Activated CD4-positive, alpha-beta T cell treated with anti-CD3 and anti-CD28 coated beads for 36 hours (primary cell): ENCODE results near the gene GAB1. TPM values are rescaled to one million over a fixed set of nuclear protein-coding genes. Genes with fewer than 3 reads are reported as not detected.
A peak's percentile ranks its signal among the peaks of the same experiment; 100 is the strongest.

Experiments used
- ATAC-seq: fragments of 200-7000 bp; cut with Tn5 transposase; one replicate; pipeline ENCODE4 v1.10.0; 2021; ENCODE audit warnings: mild to moderate bottlenecking, moderate library complexity
- CTCF ChIA-PET: fragments of 350-600 bp; sonication (Branson Sonifier 250); formaldehyde crosslinking; loops from one replicate; lab custom pipeline; 2021; ENCODE audit warnings: antibody characterized with exemption; lab: Charles Lee
- POLR2A ChIA-PET: fragments of 350-600 bp; sonication (Branson Sonifier 250); formaldehyde crosslinking; loops from one replicate; lab custom pipeline; 2021; ENCODE audit warnings: antibody characterized with exemption, inconsistent platforms; lab: Charles Lee
- DNase-seq: peaks from one replicate; pipeline ENCODE4 v3.0.0-alpha.2; 2020
- H3K27ac Mint-ChIP-seq: one replicate; pipeline ENCODE4 v1.8.0; 2021; ENCODE audit warnings: mixed read lengths
- H3K27me3 Mint-ChIP-seq: one replicate; pipeline ENCODE4 v1.8.0; 2021; ENCODE audit warnings: mixed read lengths
- H3K36me3 Mint-ChIP-seq: one replicate; pipeline ENCODE4 v1.8.0; 2021; ENCODE audit warnings: low read depth, mixed read lengths
- H3K4me1 Mint-ChIP-seq: one replicate; pipeline ENCODE4 v1.8.0; 2021; ENCODE audit warnings: mixed read lengths
- H3K4me3 Mint-ChIP-seq: one replicate; pipeline ENCODE4 v1.8.0; 2021; ENCODE audit warnings: mild to moderate bottlenecking, moderate library complexity, mixed read lengths
- H3K9me3 Mint-ChIP-seq: one replicate; pipeline ENCODE4 v1.8.0; 2021; ENCODE audit warnings: low read depth, mixed read lengths
- intact Hi-C, 2 experiments: fragments of 100-400 bp; cut with DNase I in 1 of 2; cut with micrococcal nuclease in 1 of 2; formaldehyde crosslinking; loops; one replicate each; pipeline versions ENCODE4 v1.14.2 to v1.15.1; 2022 to 2024; cut with DNase I, micrococcal nuclease
- total RNA-seq, 2 experiments: library from RNA; stranded (reverse); gene quantifications; one replicate each; pipeline ENCODE4 v1.2.3, GENCODE V29; 2021

Gene GAB1
- total RNA-seq, 2 experiments from 2014 or later, result 0.35 to 0.48 TPM

DNA sequence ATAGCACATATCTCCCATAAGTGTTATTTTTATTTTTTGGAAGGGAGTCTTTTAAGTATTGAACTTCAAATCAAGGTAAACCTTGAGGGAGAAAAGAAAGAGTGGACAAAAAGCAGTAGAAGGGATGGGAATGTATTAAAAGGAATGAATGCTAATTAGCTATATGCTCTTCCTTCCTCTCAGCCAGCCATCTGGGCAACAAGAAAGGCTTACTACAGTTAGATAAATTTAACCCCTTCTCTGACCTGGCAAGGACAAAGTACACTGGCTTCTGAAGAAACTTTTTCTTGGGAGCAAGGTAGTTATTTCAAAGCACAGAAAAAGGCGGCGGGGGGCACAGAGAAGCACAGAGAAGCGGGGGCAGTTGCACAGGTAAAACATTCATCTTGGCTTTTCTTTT lies 54.6 kb downstream of the GAB1 start:
- POLR2A ChIA-PET, result no interaction called here
- H3K4me3 Mint-ChIP-seq, result no peak overlapping the region
- no peak overlapping the region for H3K27ac Mint-ChIP-seq
- intact Hi-C loops, result no loop called here
- CTCF ChIA-PET, result no interaction called here
- DNase-seq (no peak), ATAC-seq (no peak)
- no peaks in the 10 kb centered on the region for H3K4me1 Mint-ChIP-seq
- peaks cover 12% of the 10 kb centered on the region for H3K27me3 Mint-ChIP-seq
- no peaks in the 10 kb centered on the region for H3K9me3 Mint-ChIP-seq
- H3K36me3 Mint-ChIP-seq, result no peaks in the 10 kb centered on the region

DNA sequence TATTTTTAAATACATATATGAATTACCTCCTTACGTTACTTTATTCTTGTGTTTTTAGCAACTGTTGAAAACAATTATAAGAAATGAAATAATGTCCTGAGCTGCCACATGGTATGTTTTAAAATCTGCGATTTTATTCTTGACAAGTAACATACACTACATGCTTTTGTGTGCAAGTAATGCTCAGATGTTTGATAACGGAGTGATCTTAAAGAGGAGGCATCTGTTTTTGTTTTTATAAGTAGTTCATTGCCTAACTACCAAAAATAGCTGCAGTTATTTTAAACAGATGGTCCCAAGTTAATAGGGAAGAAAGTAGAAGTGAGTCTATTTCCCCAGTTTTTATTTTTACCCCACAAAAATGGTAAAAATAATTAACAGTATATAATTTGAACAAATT lies 55.2 kb downstream of the GAB1 start:
- ChIA-PET CTCF (no interaction called here), POLR2A (no interaction called here)
- H3K27ac Mint-ChIP-seq, result no peak overlapping the region
- no peak overlapping the region for H3K4me3 Mint-ChIP-seq
- no peaks in the 10 kb centered on the region for H3K36me3 Mint-ChIP-seq
- H3K27me3 Mint-ChIP-seq, result peaks cover 11% of the 10 kb centered on the region
- intact Hi-C loops, result no loop called here
- DNase-seq (no peak), ATAC-seq (no peak)
- H3K4me1 Mint-ChIP-seq, result no peaks in the 10 kb centered on the region
- H3K9me3 Mint-ChIP-seq, result no peaks in the 10 kb centered on the region

DNA sequence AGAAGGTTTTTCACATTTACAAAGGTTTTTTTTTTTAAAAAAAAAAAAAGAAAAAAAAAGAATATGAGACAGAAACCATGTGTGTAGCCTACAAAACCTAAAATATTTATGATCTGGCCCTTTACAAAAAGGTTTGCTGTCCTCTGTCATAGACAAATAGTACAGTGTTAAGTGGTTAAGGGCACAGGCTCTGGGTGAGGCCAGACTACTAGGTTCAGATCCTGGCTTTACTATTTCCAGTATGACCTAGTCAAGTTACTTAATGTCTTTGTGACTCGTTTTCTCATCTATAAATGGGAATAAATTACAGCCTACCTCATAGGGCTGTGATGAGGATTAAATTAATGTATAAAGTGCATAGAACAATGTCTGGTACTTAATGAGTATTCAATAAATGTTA lies 56.5 kb downstream of the GAB1 start:
- no peak overlapping the region for H3K27ac Mint-ChIP-seq
- ATAC-seq, result no peak
- no peaks in the 10 kb centered on the region for H3K36me3 Mint-ChIP-seq
- intact Hi-C loops, result no loop called here
- H3K27me3 Mint-ChIP-seq, result peaks cover 9% of the 10 kb centered on the region
- no peaks in the 10 kb centered on the region for H3K4me1 Mint-ChIP-seq
- no peak overlapping the region for H3K4me3 Mint-ChIP-seq
- DNase-seq, result no peak
- CTCF ChIA-PET, result no interaction called here
- no peaks in the 10 kb centered on the region for H3K9me3 Mint-ChIP-seq
- POLR2A ChIA-PET, result no interaction called here

DNA sequence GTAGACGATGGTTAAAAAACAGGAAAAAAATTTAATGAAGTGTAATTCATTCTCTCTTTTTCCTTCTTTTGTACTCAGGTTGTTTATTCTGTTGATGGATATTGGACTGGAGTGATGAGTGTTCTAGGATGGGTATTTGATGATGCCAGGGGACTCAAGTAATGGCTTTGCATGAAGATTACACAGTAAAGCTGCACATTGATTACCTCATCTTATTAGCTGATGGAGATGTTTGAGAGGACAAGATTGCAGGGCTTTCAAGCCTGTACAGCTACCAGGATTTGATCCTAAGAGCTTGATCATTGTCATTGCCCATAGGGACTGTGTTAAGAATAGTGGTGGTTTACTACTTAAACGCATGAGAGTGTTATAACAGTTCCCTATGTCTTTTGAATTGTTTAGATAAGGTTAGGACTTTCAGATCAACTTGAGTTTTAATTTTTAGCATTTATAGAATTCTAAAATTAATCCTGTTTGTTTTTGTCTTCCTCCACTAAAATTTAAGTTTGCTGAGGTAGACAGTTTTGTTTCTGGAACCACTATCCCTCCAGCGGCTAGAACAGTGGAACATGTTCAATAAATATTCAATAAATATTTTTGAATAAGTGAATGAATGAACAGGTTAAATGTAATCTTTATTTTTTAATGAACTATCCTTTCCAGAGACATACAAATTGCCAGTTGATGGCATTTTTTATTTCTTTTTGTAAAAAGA lies 58.2 kb downstream of the GAB1 start:
- Mint-ChIP-seq H3K9me3 (no peaks in the 10 kb centered on the region), H3K36me3 (no peaks in the 10 kb centered on the region), H3K4me3 (no peak overlapping the region), H3K27me3 (peaks cover 9% of the 10 kb centered on the region), H3K4me1 (peaks cover 2% of the 10 kb centered on the region), H3K27ac (no peak overlapping the region)
- DNase-seq, result no peak
- intact Hi-C loops, result loop anchor here in 1 of 2 experiments (5.0 kb wide), 1 partner anchor 87 kb away; no protein-coding TSS in a partner anchor
- no peak for ATAC-seq
- CTCF ChIA-PET, result interaction anchor here (0.6 to 1.2 kb wide), 3 partner anchors 11 to 62 kb away, joined by 3 to 4 read pairs (median 3); no protein-coding TSS in a partner anchor
- POLR2A ChIA-PET, result no interaction called here

DNA sequence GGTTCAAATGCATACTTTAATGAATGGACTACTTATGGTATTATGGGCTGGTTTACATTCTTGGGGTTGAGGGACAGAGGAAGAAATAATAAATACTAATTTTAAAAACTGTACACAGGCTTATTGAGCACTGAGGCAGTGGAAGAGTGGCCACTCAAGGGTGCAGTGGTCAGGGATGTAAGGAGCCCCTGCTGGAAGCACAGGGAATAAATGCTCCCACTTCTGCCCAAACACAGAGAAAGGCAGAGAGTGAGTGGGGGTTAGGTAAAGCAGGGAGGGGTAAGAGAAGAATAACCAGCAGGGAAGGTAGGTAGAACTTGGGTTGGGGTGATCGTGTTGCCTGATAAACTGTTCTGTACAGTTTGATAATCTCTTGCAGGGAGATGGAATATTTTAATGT lies 60.0 kb downstream of the GAB1 start:
- H3K9me3 Mint-ChIP-seq, result no peaks in the 10 kb centered on the region
- H3K36me3 Mint-ChIP-seq, result no peaks in the 10 kb centered on the region
- peaks cover 2% of the 10 kb centered on the region for H3K27me3 Mint-ChIP-seq
- intact Hi-C loops, result loop anchor here in 1 of 2 experiments (5.0 kb wide), 1 partner anchor 86 kb away; no protein-coding TSS in a partner anchor
- no peak for ATAC-seq
- DNase-seq, result no peak
- H3K27ac Mint-ChIP-seq, result no peak overlapping the region
- POLR2A ChIA-PET, result no interaction called here
- H3K4me3 Mint-ChIP-seq, result no peak overlapping the region
- H3K4me1 Mint-ChIP-seq, result peaks cover 2% of the 10 kb centered on the region
- CTCF ChIA-PET, result interaction anchor here (1.1 kb wide), 1 partner anchor 13 kb away, joined by 3 read pairs; no protein-coding TSS in a partner anchor

DNA sequence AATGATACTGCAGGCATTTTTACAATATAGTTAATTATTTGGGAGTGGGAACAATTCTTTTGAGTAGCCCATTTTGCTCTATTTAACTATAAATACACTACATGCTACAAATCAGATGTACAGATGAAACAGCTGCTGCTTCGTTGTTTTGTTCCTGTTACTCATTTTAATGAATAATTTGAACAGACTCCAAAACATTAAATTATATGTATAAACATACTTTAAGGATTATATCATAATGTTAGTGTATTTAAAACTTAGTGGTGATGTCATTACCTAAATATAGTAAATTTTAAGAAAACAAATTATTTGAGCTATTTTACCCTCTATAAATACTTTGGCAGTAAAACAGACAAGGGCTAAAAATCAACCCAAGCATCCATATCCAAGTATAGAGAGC lies 60.7 kb downstream of the GAB1 start:
- Mint-ChIP-seq H3K27ac (no peak overlapping the region), H3K4me1 (peaks cover 2% of the 10 kb centered on the region), H3K9me3 (no peaks in the 10 kb centered on the region), H3K36me3 (no peaks in the 10 kb centered on the region), H3K27me3 (peaks cover 2% of the 10 kb centered on the region), H3K4me3 (no peak overlapping the region)
- ATAC-seq, result no peak
- intact Hi-C loops, result loop anchor here in 1 of 2 experiments (5.0 kb wide), 1 partner anchor 85 kb away; no protein-coding TSS in a partner anchor
- CTCF ChIA-PET, result interaction anchor here (0.5 to 1.1 kb wide), 2 partner anchors 14 to 250 kb away, joined by 3 read pairs; no protein-coding TSS in a partner anchor
- POLR2A ChIA-PET, result no interaction called here
- DNase-seq, result no peak

DNA sequence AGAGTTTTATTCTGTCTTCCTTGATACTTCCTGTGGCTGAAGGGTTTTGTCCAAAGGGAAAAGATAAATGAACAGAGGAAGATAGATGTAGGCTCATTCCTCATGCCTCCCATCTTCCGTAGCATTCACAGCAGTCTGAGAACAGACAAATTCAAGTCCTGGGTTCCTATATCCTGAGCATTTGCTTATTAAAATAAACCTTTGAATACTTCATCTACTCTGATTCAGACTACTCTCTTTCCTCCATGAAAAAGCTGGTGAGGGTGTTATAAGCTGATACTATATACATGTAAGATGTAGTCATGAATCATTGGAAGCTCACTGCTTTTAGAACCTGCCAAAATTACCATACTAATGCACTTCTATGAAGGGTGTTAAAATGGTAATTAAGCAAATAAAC lies 61.2 kb downstream of the GAB1 start:
- no peak for DNase-seq
- Mint-ChIP-seq H3K4me1 (peaks cover 2% of the 10 kb centered on the region), H3K4me3 (no peak overlapping the region), H3K27me3 (peaks cover 2% of the 10 kb centered on the region), H3K9me3 (no peaks in the 10 kb centered on the region), H3K27ac (no peak overlapping the region), H3K36me3 (no peaks in the 10 kb centered on the region)
- no peak for ATAC-seq
- CTCF ChIA-PET, result interaction anchor here (0.6 kb wide), 1 partner anchor 64 kb away, joined by 3 read pairs; no protein-coding TSS in a partner anchor
- POLR2A ChIA-PET, result interaction anchor here (0.5 kb wide), 1 partner anchor 113 kb away, joined by 6 read pairs; no protein-coding TSS in a partner anchor
- intact Hi-C loops, result loop anchor here in 1 of 2 experiments (2.0 to 5.0 kb wide), 2 partner anchors 61 to 84 kb away; partner anchors contain the start of gene GAB1

DNA sequence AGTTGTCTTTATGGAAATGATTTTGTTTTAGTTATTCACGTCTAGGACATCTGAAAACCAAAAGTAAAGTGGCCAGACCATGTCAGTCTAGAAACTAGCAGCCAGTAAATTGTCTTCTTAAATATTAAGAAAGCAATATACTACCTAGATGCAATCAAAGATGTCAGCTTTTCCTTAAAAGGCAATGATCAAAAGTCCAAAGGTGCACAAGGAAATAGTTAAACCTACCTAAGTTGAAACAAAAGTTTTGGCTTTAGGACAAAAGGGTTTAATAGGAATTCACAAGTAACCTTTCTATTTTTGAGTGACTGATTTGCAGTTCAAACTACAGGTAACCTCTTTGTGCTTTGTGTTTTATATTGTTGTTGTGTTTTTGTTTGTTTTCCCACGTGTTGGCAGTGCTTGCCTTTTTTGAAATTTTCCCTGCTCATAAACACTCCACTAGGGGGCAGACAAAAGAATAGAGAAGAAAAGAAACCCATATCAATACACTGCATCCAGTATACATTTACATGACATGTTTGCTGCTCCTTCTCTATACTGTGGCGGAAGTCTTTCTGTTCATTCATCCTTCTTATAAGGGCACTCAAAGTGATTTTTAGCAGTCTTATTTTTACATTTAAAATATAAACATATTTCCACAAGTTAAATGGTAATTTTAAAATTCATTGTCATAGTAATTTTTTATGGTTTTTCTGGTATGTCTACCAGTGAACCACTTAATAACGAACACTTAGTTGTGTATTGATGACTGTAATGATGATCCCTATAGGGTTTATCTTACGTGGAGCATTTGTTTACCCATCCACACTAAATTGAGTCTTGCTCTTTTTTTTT lies 62.7 kb downstream of the GAB1 start:
- Mint-ChIP-seq H3K4me1 (peaks cover 9% of the 10 kb centered on the region), H3K9me3 (no peaks in the 10 kb centered on the region), H3K36me3 (no peaks in the 10 kb centered on the region), H3K4me3 (no peak overlapping the region), H3K27me3 (peaks cover 2% of the 10 kb centered on the region), H3K27ac (no peak overlapping the region)
- intact Hi-C loops, result loop anchor here in 1 of 2 experiments (2.0 to 5.0 kb wide), 2 partner anchors 63 to 83 kb away; partner anchors contain the start of gene GAB1
- ATAC-seq (no peak), DNase-seq (no peak)
- ChIA-PET POLR2A (no interaction called here), CTCF (no interaction called here)

DNA sequence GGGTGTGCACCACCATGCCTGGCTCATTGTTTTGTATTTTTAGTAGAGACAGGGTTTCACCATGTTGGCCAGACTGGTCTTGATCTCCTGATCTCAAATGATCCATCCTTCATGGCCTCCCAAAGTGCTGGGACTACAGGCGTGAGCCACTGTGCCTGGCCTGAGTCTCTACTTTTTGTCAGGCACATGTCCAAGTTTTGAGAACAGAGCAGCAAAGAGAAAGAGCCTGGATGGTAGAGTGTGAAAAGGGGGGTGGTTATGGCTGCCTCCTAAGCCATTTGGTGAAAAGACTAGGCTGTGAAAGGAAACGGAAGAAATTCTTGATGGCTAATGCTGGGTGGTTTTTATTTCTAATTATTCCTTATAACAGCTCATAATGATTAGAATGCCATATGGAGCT lies 63.4 kb downstream of the GAB1 start:
- no peak for DNase-seq
- H3K27ac Mint-ChIP-seq, result no peak overlapping the region
- intact Hi-C loops, result no loop called here
- ChIA-PET POLR2A (no interaction called here), CTCF (interaction anchor here (0.7 to 1.0 kb wide), 2 partner anchors 10 to 15 kb away, joined by 3 to 5 read pairs; no protein-coding TSS in a partner anchor)
- no peaks in the 10 kb centered on the region for H3K9me3 Mint-ChIP-seq
- ATAC-seq, result no peak
- H3K4me3 Mint-ChIP-seq, result no peak overlapping the region
- H3K27me3 Mint-ChIP-seq, result peaks cover 4% of the 10 kb centered on the region
- H3K4me1 Mint-ChIP-seq, result peaks cover 11% of the 10 kb centered on the region
- no peaks in the 10 kb centered on the region for H3K36me3 Mint-ChIP-seq

DNA sequence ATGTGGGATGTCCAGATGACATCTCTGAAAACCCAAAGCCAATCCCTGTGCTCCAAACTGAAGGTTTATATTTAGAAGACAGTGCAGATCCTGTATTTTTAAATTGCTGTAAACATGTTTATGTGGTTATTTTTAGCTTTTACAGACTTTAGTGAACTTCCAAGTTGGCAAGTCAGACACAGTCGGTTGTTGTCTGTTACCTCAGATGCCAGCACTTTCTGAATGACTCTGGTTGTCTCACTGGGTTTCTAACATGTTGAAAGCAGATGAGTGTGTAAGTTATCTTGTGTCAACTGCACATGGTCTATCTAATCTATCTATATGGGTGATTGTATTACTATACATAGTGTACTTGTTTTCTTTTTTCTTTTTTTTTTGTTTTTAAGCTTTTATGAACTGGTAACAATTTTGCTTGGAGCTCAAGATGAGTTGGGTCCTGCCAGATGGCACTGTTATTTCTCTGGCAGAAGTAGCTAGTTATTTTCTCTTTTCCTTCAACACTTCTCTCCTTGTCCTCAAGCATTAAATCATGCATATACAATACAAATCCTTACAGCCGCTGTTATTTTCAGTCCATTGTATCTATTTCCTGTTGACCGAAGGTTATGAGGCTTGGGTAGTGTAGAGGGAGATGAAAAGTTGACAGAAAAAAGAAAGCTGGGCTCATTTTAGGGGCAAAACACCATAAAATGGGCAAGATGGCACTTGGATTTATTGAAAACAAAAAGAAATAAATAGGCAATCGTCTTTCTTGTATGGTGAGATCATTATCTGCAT lies 66.3 kb downstream of the GAB1 start:
- ATAC-seq, result peak; percentile 61
- H3K27ac Mint-ChIP-seq, result no peak overlapping the region
- intact Hi-C loops, result no loop called here
- no peak overlapping the region for H3K4me3 Mint-ChIP-seq
- DNase-seq, result no peak
- H3K4me1 Mint-ChIP-seq, result peaks cover 20% of the 10 kb centered on the region
- CTCF ChIA-PET, result interaction anchor here (0.6 kb wide), 1 partner anchor 1843 kb away, joined by 3 read pairs; no protein-coding TSS in a partner anchor
- H3K36me3 Mint-ChIP-seq, result no peaks in the 10 kb centered on the region
- H3K9me3 Mint-ChIP-seq, result no peaks in the 10 kb centered on the region
- H3K27me3 Mint-ChIP-seq, result peaks cover 2% of the 10 kb centered on the region
- POLR2A ChIA-PET, result no interaction called here

DNA sequence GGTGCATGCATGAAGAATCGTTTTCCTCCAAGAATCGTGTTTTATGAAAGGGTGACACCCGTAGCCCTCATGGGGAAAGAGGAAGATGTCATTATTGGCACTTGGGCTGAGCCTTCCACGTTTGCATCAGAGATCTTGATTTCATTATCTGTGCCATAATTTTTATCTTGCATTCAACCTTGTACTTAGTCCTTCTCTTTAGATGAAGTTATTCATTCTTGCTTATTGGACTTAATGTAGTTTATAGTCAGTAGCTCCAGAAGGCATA lies 66.8 kb downstream of the GAB1 start:
- intact Hi-C loops, result no loop called here
- no peak overlapping the region for H3K4me3 Mint-ChIP-seq
- H3K27me3 Mint-ChIP-seq, result peaks cover 2% of the 10 kb centered on the region
- no peaks in the 10 kb centered on the region for H3K36me3 Mint-ChIP-seq
- no peaks in the 10 kb centered on the region for H3K9me3 Mint-ChIP-seq
- ChIA-PET CTCF (interaction anchor here (0.6 kb wide), 1 partner anchor 1843 kb away, joined by 3 read pairs; no protein-coding TSS in a partner anchor), POLR2A (no interaction called here)
- ATAC-seq, result no peak
- no peak overlapping the region for H3K27ac Mint-ChIP-seq
- peaks cover 20% of the 10 kb centered on the region for H3K4me1 Mint-ChIP-seq
- no peak for DNase-seq
